HepG2 (cell line): ENCODE measurements around the gene NYNRIN. TPM values are rescaled to one million over a fixed set of nuclear protein-coding genes. Genes with fewer than 3 reads are reported as not detected.
A peak's percentile ranks its signal among the peaks of the same experiment; 100 is the strongest.

Experiments used
- ARNT2 ChIP-seq: sonication (generic); formaldehyde crosslinking; IDR thresholded peaks from 2 replicates; pipeline ENCODE4 v1.8.0; 2022; ENCODE audit warnings: mild to moderate bottlenecking, low read depth, missing genetic modification reagents, moderate library complexity
- EP300 ChIP-seq, 3 experiments: sonication (generic) in 1 of 3; formaldehyde crosslinking in 1 of 3; IDR thresholded peaks; 2 replicates each; pipeline versions ENCODE4 v1.5.1 to v1.6.1; 2011 to 2020; ENCODE audit warnings: low read depth in 2 of 3, low read length in 2 of 3, borderline replicate concordance in 1 of 3, improper control_type of control experiment in 1 of 3, mild to moderate bottlenecking in 1 of 3, missing genetic modification reagents in 1 of 3, moderate library complexity in 1 of 3
- FOXJ3 ChIP-seq: sonication (generic); formaldehyde crosslinking; IDR thresholded peaks from 2 replicates; pipeline ENCODE4 v1.4.0; 2020; ENCODE audit warnings: missing genetic modification reagents, mild to moderate bottlenecking, borderline replicate concordance
- JUNB ChIP-seq: sonication (generic); formaldehyde crosslinking; IDR thresholded peaks from 2 replicates; pipeline ENCODE4 v1.8.0; 2022; ENCODE audit warnings: missing genetic modification reagents, mild to moderate bottlenecking, borderline replicate concordance
- NBN ChIP-seq: fragments of 450-650 bp; conservative IDR thresholded peaks from 2 replicates; pipeline ENCODE4 v1.6.1; 2017
- NR2F6 ChIP-seq, 2 experiments: IDR thresholded peaks; 2 replicates each; pipeline ENCODE4 v1.6.1; 2016; ENCODE audit warnings: antibody characterized with exemption in 1 of 2, mild to moderate bottlenecking in 1 of 2
- RXRA ChIP-seq: sonication (generic); formaldehyde crosslinking; IDR thresholded peaks from 2 replicates; pipeline ENCODE4 v1.5.1; 2020; ENCODE audit warnings: missing genetic modification reagents
- ZBTB1 ChIP-seq: sonication (generic); formaldehyde crosslinking; IDR thresholded peaks from 2 replicates; pipeline ENCODE4 v1.4.0; 2020; ENCODE audit warnings: missing genetic modification reagents, borderline replicate concordance
- ZNF282 ChIP-seq: fragments of 450-650 bp; IDR thresholded peaks from 2 replicates; pipeline ENCODE4 v1.6.1; 2018; ENCODE audit not compliant: partially characterized antibody
- polyA plus RNA-seq, 8 experiments: library from polyadenylated mRNA; depleted of rRNA in 3 of 8; stranded (reverse) in 7 of 8; unstranded in 1 of 8; fragments of >200 nt; fragmentation: Illumina TruSeq in 4 of 8; extraction: Trizol in 4 of 8; gene quantifications; 2 replicates each; pipeline versions ENCODE4 v1.2.1 to v1.2.3, GENCODE V29; 2011 to 2016; ENCODE audit warnings: low read depth in 4 of 8, missing spikeins in 1 of 8, mixed read lengths in 1 of 8; ENCODE audit not compliant: insufficient read depth in 1 of 8
- total RNA-seq, 5 experiments: library from RNA; depleted of rRNA; stranded (reverse); fragments of >200 nt; fragmentation: Illumina TruSeq; extraction: Trizol; gene quantifications; 2 replicates each; pipeline ENCODE4 v1.2.3, GENCODE V29; 2016; ENCODE audit warnings: low read depth in 1 of 5
- TF ChIP-seq, protein P1 (sequence below): sonication (generic); formaldehyde crosslinking; IDR thresholded peaks from 2 replicates; pipeline ENCODE4 v1.4.0; 2020; ENCODE audit warnings: missing genetic modification reagents, borderline replicate concordance
- TF ChIP-seq, protein P2 (sequence below), 2 experiments: sonication (generic) in 1 of 2; formaldehyde crosslinking in 1 of 2; IDR thresholded peaks; 2 replicates each; pipeline versions ENCODE4 v1.4.0 to v1.6.1; 2016 to 2020; ENCODE audit warnings: borderline replicate concordance in 1 of 2, low read depth in 1 of 2, mild to moderate bottlenecking in 1 of 2, missing genetic modification reagents in 1 of 2
- TF ChIP-seq, protein P3 (sequence below), 2 experiments: sonication (generic) in 1 of 2; formaldehyde crosslinking in 1 of 2; IDR thresholded peaks; 2 replicates each; pipeline versions ENCODE4 v1.4.0 to v1.6.1; 2018 to 2020; ENCODE audit warnings: missing genetic modification reagents in 2 of 2, borderline replicate concordance in 1 of 2, low read depth in 1 of 2, mild to moderate bottlenecking in 1 of 2, missing biosample characterization in 1 of 2
- TF ChIP-seq, protein P4 (sequence below): sonication (generic); formaldehyde crosslinking; IDR thresholded peaks from 2 replicates; pipeline ENCODE4 v1.4.0; 2020; ENCODE audit warnings: mild to moderate bottlenecking, low read depth, missing genetic modification reagents
- TF ChIP-seq, protein P5 (sequence below): sonication (generic); formaldehyde crosslinking; IDR thresholded peaks from 2 replicates; pipeline ENCODE4 v1.4.0; 2020; ENCODE audit warnings: missing genetic modification reagents

NYNRIN gene
- total and polyA plus RNA-seq, 2 of the 13 experiments (the other 11 are each of a cell fraction or from before 2014, with no cell fraction given), result 0.63 to 1.1 TPM

DNA sequence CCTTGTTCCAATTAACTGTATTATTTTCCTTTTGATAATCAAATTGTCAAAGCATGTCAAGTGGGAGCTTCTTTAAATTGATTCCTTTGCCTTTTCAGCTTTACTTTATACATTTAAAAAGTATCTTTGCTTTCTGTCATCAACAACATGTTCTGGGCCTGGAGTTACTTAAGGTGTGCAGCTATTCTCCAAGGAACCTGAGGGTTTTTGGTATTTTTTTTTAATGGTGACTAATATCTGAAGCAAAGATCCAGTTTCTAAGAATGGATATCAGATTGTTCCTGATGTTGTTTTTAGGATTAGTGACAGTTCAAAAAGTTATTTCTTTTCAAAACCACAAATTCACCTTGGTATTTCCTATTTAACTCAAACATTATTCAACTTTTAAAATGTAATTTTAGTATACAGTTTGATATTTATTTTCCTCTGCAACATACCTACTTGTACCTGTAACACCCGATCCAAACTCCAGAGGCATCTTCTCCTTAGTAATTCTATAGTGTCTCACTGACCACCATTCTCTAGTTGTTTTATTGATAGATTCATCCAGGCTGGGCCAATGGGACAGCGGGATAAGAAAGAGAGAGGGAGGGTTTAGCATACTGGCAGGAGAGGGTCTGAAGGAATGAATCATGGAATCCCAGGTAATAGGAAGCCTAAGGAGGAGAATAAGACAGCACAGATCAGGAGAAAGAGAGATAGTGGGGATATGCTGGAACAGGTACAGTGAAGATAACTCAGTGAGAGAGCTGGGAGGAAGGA lies 27.5 kb downstream of the NYNRIN start (continued):
- TF ChIP-seq, protein P1, sequence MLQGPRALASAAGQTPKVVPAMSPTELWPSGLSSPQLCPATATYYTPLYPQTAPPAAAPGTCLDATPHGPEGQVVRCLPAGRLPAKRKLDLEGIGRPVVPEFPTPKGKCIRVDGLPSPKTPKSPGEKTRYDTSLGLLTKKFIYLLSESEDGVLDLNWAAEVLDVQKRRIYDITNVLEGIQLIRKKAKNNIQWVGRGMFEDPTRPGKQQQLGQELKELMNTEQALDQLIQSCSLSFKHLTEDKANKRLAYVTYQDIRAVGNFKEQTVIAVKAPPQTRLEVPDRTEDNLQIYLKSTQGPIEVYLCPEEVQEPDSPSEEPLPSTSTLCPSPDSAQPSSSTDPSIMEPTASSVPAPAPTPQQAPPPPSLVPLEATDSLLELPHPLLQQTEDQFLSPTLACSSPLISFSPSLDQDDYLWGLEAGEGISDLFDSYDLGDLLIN, result no peak
- TF ChIP-seq FOXJ3 (CRISPR knock-in tag) (no peak), NBN (peak; percentile 72; the same call in 1 of the 2 replicates), RXRA (no peak), JUNB (CRISPR knock-in tag) (0 out of 2 replicates have a peak, but pooled peaks have one; percentile 15), ZBTB1 (CRISPR knock-in tag) (no peak), ARNT2 (CRISPR knock-in tag) (peak; percentile 60; the same call in 1 of the 2 replicates), NR2F6 (IDR thresholded peaks at IDR 0.05) (0 out of 2 replicates have a peak, but pooled peaks have one; percentile 12), NR2F6 (CRISPR knock-in tag; IDR thresholded peaks at IDR 0.05) (no peak), ZNF282 (peak; percentile 54), EP300 (IDR thresholded peaks at IDR 0.05; ENCODE audit: low read depth in 2 of 2, low read length in 2 of 2) (no peak), EP300 (CRISPR knock-in tag; IDR thresholded peaks at IDR 0.05; ENCODE audit: borderline replicate concordance) (no peak)
- TF ChIP-seq, protein P2, sequence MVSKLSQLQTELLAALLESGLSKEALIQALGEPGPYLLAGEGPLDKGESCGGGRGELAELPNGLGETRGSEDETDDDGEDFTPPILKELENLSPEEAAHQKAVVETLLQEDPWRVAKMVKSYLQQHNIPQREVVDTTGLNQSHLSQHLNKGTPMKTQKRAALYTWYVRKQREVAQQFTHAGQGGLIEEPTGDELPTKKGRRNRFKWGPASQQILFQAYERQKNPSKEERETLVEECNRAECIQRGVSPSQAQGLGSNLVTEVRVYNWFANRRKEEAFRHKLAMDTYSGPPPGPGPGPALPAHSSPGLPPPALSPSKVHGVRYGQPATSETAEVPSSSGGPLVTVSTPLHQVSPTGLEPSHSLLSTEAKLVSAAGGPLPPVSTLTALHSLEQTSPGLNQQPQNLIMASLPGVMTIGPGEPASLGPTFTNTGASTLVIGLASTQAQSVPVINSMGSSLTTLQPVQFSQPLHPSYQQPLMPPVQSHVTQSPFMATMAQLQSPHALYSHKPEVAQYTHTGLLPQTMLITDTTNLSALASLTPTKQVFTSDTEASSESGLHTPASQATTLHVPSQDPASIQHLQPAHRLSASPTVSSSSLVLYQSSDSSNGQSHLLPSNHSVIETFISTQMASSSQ (IDR thresholded peaks at IDR 0.05; ENCODE audit: low read depth), result 0 out of 2 replicates have a peak, but pooled peaks have one; percentile 14
- TF ChIP-seq, protein P2 (CRISPR knock-in tag; IDR thresholded peaks at IDR 0.05; ENCODE audit: borderline replicate concordance), result no peak
- TF ChIP-seq, protein P3, sequence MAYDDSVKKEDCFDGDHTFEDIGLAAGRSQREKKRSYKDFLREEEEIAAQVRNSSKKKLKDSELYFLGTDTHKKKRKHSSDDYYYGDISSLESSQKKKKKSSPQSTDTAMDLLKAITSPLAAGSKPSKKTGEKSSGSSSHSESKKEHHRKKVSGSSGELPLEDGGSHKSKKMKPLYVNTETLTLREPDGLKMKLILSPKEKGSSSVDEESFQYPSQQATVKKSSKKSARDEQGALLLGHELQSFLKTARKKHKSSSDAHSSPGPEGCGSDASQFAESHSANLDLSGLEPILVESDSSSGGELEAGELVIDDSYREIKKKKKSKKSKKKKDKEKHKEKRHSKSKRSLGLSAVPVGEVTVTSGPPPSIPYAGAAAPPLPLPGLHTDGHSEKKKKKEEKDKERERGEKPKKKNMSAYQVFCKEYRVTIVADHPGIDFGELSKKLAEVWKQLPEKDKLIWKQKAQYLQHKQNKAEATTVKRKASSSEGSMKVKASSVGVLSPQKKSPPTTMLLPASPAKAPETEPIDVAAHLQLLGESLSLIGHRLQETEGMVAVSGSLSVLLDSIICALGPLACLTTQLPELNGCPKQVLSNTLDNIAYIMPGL (CRISPR knock-in tag; IDR thresholded peaks at IDR 0.05; ENCODE audit: borderline replicate concordance in 1 of 2, low read depth in 1 of 2), result no peak
- TF ChIP-seq, protein P4, sequence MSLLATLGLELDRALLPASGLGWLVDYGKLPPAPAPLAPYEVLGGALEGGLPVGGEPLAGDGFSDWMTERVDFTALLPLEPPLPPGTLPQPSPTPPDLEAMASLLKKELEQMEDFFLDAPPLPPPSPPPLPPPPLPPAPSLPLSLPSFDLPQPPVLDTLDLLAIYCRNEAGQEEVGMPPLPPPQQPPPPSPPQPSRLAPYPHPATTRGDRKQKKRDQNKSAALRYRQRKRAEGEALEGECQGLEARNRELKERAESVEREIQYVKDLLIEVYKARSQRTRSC, result no peak
- TF ChIP-seq, protein P5, sequence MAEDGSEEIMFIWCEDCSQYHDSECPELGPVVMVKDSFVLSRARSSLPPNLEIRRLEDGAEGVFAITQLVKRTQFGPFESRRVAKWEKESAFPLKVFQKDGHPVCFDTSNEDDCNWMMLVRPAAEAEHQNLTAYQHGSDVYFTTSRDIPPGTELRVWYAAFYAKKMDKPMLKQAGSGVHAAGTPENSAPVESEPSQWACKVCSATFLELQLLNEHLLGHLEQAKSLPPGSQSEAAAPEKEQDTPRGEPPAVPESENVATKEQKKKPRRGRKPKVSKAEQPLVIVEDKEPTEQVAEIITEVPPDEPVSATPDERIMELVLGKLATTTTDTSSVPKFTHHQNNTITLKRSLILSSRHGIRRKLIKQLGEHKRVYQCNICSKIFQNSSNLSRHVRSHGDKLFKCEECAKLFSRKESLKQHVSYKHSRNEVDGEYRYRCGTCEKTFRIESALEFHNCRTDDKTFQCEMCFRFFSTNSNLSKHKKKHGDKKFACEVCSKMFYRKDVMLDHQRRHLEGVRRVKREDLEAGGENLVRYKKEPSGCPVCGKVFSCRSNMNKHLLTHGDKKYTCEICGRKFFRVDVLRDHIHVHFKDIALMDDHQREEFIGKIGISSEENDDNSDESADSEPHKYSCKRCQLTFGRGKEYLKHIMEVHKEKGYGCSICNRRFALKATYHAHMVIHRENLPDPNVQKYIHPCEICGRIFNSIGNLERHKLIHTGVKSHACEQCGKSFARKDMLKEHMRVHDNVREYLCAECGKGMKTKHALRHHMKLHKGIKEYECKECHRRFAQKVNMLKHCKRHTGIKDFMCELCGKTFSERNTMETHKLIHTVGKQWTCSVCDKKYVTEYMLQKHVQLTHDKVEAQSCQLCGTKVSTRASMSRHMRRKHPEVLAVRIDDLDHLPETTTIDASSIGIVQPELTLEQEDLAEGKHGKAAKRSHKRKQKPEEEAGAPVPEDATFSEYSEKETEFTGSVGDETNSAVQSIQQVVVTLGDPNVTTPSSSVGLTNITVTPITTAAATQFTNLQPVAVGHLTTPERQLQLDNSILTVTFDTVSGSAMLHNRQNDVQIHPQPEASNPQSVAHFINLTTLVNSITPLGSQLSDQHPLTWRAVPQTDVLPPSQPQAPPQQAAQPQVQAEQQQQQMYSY (CRISPR knock-in tag), result 0 out of 2 replicates have a peak, but pooled peaks have one; percentile 17
